GM18505 (cell line): ENCODE results near the gene PRPF38B.
A peak's percentile ranks its signal among the peaks of the same experiment; 100 is the strongest.

ENCODE experiments used
- ATAC-seq: cut with Tn5 transposase; IDR thresholded peaks from one replicate; pipeline ENCODE4 v1.9.1; 2021; ENCODE audit not compliant: unreplicated experiment
- POLR2A ChIP-seq: IDR thresholded peaks from 4 replicates; pipeline ENCODE4 v1.6.1; 2011; ENCODE audit warnings: borderline replicate concordance; ENCODE audit not compliant: insufficient read depth, insufficient read length; ENCODE audit errors: extremely low read depth

PRPF38B gene, protein sequence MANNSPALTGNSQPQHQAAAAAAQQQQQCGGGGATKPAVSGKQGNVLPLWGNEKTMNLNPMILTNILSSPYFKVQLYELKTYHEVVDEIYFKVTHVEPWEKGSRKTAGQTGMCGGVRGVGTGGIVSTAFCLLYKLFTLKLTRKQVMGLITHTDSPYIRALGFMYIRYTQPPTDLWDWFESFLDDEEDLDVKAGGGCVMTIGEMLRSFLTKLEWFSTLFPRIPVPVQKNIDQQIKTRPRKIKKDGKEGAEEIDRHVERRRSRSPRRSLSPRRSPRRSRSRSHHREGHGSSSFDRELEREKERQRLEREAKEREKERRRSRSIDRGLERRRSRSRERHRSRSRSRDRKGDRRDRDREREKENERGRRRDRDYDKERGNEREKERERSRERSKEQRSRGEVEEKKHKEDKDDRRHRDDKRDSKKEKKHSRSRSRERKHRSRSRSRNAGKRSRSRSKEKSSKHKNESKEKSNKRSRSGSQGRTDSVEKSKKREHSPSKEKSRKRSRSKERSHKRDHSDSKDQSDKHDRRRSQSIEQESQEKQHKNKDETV

GRCh38 chr1:108691942-108692723, at the start of gene PRPF38B:
PRPF38B (plus strand) TSS chr1:108692310; CDS start chr1:108692592, 282 bp downstream.
- ATAC-seq = peak; percentile 92
- TF ChIP-seq POLR2A = peak; percentile 98

GRCh38 chr1:108643492-108644335, 48.4 kb upstream of the PRPF38B start:
- no peak for TF ChIP-seq POLR2A
- no peak for ATAC-seq

- no peak for ATAC-seq
- no peak for TF ChIP-seq POLR2A
These were observed 47.1 kb upstream of the PRPF38B start for GRCh38 chr1:108644984-108645383.

GRCh38 chr1:108645564-108646184, 46.4 kb upstream of the PRPF38B start:
- no peak for ATAC-seq
- no peak for TF ChIP-seq POLR2A

GRCh38 chr1:108646265-108646647, 45.9 kb upstream of the PRPF38B start:
- no peak for ATAC-seq
- TF ChIP-seq POLR2A = no peak

- peak; percentile 61 for ATAC-seq
These were observed 45.4 kb upstream of the PRPF38B start for GRCh38 chr1:108646648-108647269.

DNA sequence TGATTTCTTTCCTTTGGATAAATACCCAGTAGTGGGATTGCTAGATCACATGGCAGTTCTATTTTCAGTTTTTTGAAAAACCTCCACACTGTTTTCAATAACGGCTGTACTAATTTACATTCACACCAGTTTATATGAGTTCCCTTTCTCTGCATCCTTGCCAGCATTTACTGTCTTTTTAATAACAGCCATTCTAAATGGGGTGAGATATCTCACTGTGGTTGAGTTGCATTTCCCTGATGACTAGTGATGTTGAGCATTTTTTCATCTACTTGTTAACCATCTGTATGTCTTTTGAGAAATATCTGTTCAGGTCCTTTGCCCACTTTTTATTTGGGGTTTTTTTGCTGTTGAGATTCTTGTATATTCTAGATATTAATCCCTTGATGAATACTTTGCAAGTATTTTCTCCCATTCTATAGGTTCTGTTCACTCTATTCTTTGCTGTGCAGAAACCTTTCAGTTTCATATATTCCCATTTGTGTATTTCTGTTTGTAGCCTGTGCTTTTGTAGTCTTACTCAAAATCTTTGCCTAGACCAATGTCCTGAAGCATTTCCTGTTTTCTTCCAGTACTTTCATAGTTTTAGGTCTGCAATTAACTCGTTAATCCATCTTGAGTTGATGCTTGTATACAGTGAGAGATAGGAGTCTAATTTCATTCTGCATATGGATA, 38.5 kb upstream of the PRPF38B start:
- no peak for ATAC-seq
- no peak for TF ChIP-seq POLR2A

More at GRCh38 chr1:108646648-108647269, 45.4 kb upstream of the PRPF38B start:
- no peak for TF ChIP-seq POLR2A

GRCh38 chr1:108657356-108658080, 34.6 kb upstream of the PRPF38B start:
- TF ChIP-seq POLR2A = no peak
- ATAC-seq = no peak

- peak; percentile 85 for TF ChIP-seq POLR2A
- ATAC-seq = peak; percentile 87
These were observed 31.0 kb upstream of the PRPF38B start, which contains the start of gene HENMT1 for GRCh38 chr1:108661030-108661609. HENMT1 (minus strand) TSS chr1:108661093; CDS start chr1:108659884, 1,209 bp downstream.

- TF ChIP-seq POLR2A = no peak
- ATAC-seq = no peak
These were observed 29.0 kb upstream of the PRPF38B start for GRCh38 chr1:108663074-108663473.
